HG03575 (cell line): ENCODE data around the gene D2HGDH.
"Not testable (repeated sequence)": the region's sequence is repeated elsewhere in the genome, so short reads cannot be mapped to it uniquely, and the experiment has no call there.

Experiments used
- ATAC-seq: cut with Tn5 transposase; IDR thresholded peaks from one replicate; pipeline ENCODE4 v1.9.1; 2021; ENCODE audit not compliant: unreplicated experiment, insufficient number of reproducible peaks, low FRiP score; ENCODE audit errors: extremely low read depth

The D2HGDH gene

DNA sequence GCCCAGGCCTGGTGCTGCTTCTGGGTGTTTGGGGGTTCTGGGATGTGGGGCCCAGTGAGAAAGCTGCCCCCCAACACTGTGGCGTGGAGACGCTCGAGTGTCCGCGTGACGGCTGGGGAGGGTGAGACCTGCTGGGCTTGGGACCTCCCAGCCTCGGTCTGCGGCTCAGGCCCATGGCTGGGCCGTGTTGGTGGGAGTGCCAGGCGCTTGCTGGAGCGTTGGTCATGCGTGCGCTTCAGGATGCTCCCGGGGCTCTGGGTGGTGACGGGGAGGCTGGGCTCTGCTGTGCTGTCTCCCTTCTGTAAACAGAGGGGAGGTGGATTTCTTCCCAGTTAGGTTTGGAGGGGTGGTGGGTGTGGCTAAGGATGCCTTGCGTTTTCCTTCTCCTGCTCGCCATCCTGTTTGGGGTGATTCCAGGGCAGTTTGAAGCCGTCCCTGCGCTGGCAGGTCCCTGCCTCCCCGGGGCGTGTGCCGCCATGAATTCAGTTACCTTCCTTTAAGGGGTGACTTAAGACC lies 42.8 kb downstream of the D2HGDH start:
- ATAC-seq, result no peak

DNA sequence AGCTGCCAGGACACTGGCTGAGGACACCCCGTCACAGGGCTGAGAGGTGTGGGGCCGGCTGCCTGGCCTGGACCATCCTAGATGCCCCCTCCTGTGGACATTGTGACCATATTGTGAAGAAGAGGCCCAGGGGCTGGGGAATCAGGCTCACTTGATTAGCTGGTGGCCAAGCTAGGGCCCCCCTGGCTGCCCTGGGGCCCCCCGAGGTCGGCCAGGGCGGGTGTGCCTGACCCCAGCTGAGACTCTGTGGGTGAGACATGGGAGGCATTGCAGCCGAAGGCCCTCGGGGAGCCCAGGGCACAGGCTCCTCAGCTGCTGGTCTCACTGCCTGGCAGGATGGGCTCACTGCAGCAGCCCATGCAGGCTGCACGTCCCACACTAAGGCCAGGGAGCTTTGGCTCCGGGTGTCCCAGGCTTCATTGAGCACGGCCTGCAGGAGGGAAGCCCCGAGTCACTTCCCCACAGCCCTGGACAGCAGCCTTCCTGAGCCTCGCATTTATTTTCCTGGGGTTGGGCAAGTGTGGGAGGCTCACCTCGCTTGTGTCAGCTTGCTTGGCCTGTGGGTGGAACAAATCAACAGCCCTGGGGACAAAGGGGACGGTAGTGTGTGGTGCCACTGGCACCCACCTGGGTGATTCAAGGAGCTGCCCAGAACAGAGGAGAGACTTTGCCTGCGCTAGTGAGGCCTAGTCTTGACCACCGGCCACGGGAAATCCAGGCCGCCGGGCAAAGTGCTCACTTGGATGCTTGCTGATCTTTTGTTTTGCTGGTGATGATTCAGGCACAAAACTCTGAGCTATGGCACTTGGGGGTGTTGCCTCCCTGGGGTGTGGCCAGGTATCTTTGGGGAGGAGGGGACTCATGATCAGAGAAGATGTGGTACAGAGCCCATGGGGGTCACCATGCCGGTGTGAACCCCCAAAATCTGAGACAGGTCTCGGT lies 43.5 kb downstream of the D2HGDH start:
- no peak for ATAC-seq

DNA sequence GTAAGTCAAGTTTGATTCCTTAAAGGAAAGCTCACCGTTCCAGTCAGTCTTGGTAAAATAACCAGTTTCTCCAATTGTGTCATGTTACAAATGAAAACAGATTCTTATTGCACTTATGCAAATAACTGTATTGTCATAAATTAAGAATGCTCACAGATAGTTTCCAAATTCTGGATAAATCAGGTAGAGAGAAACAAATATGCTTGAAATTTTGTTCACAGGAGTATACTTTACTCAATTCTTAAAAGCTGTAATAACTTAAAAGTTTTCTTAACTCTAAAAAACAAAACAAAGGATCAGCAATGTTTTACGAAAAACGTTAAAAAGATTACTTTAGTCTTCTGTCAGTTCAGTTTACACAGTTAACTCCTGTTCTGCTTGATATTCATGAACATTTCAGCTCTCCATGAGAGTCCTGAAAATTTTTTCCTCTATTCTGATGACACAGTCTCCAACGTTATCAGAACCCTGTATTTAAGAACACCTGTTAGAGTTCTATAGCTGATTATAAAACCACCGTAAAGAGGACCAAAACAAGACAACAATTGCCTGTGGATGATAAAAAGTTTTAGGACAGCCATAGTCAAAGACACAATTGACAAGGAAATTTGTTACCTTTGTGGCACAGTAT lies 46.6 kb downstream of the D2HGDH start:
- no peak for ATAC-seq

DNA sequence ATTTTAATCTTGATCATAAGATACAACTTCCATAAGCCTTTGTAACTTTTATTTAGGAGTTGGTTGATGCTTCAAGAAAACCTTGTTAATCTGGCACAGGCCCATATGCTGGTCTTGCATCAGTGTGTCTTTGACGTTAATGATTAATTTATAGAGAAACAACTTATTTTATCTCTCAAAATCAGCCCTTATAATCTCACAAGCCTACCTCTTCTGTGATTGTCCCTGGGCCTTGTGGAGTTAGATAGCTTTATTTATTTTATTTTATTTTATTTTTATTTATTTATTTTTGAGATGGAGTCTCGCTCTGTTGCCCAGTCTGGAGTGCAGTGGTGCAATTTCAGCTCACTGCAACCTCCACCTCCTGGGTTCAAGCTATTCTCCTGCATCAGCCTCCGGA lies 47.6 kb downstream of the D2HGDH start:
- not testable (repeated sequence) for ATAC-seq

DNA sequence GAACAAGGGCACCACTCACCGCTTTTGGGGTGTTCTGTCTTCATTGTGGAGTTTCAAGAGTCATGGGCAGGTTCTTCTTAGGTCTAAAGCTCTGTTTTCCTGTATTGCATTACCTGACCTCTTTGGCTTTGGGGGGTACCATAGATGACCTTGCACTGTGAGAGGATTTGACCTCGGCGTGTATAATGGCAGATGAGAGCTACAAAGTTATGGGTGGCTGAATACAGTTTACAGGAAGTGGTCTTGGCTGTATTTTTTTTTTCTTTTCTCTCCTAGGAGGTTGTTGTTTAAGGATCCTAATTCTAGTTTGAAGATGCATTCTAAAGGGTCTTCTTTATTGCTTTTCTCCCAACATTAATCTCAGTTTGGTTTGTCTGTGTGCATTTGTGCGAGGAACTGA lies 53.7 kb downstream of the D2HGDH start:
- no peak for ATAC-seq

DNA sequence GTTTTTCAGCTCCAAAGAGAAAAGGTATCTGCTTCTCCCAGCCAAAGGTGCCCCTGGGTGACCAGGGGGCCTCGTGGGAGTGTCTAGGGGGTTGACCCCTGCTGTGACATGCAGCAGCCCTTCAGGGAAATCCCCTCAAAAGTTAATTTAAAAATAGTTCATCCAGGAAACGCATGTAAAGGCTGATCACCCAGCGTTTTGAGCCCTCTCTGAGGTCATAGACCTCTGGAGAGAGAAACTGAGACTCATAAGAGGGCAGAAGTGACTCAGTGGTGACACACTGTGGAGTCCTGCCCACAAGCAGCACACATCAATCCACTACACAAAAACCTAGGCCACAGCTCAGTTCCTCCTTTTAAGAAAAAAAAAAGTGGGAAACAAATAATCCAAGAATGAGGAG lies 54.1 kb downstream of the D2HGDH start:
- no peak for ATAC-seq

DNA sequence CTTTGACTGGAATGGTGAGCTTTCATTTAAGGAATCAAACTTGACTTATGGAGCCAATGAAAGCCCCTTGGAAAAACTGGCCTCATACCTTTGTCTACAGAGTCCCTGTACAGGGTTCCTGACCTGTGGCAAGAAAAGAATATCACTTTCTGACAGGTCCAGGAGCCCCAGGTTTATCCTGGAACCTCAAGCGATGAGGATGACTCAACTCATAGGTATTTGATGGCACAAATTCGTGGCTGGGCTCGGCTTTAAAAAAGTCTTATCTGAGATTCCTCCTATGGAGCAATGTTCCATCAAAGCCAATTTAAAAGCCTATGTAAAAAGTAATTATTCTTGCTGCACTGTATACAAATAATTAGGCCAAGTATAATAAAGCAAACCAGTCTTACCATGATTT lies 57.0 kb downstream of the D2HGDH start:
- not testable (repeated sequence) for ATAC-seq

DNA sequence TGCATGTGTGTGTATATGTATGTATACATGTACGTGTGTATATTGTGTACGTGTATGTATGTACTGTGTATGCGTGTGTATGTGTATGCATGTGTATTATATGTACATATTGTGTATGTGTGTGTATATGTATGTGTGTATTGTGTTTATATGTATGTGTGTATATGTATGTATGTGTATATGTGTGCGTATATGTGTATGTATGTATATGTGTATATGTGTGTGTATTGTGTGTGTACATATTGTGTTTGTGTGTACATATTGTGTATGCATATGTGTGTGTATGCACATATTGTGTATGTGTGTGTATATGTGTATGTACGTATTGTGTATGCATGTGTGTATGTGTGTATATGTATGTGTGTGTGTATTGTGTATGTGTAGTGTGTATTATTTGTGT lies 59.0 kb downstream of the D2HGDH start:
- no peak for ATAC-seq

DNA sequence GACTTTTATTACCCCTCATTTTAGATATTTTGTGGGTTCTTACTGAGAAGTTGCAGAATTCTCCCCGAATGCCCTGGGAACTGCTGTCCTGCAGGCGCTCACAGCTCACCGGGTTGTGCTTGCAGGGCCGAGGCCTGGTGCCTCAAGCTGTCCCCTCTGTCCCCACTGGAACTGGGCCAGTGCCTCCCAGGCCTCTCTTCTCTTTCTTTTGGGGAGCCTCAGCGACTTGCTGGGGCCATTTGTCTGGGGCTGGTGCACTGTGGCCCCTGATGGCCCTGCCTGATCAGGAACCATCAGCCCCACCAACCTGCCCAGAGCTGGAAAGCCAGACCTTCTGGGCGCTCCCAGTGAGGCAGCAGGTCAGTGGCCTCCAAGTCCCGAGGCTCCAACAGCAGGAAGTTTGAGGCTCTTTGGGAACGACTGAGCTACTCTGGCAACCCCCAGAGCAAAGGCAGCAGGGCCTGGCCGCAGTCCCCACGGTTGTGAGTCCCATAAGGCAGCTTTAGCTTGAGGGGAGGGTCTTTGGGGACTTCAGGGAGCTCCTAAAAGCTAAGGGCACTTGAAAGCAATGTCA lies 59.9 kb downstream of the D2HGDH start:
- ATAC-seq, result no peak

DNA sequence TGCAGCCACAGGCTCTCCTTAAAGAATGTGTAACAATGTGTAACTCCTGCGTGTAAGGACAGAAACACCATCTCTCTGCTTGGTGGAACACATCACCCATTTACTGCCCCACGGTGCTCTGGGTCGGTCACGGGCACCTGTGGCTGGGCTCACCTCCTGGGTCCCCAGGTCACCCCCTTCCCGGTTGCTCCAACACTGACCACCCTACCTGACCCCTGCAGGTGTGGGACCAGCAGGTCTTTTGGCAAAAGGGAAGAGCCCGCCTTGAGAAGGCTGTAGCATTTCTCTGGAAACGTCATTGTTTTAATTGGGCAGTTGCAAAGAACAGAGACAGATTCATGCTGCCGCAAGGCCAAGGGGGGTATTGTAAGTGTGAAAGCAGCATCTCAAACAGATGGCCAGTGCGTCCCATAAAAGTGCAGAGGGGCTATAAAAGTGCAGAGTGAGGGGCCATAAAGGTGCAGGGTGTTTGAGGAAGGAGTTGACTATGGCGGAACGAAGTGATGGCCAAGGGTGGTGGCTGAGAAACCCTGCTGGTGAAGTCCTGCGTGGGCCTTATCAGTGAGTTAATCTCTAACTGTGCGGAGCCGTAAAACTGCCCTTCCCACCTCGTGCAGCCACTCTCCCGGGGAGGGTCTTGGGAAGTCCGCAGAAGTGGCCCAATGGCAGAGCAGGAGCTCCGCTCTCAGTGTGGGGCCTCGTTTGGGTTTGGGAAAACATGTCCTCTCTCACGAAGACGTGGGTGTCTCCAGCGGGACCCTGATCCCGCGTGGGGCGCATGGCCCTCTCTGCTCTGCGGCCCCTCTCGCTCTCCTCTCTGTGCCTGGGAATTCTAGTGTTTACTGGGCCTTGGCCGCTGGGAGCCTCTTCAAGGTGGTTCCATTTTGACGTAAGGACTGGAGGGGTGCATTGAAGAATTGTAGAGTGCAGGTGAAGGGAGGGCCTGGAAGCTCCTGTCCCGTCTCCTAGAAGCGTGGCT lies 60.9 kb downstream of the D2HGDH start:
- ATAC-seq, result no peak

DNA sequence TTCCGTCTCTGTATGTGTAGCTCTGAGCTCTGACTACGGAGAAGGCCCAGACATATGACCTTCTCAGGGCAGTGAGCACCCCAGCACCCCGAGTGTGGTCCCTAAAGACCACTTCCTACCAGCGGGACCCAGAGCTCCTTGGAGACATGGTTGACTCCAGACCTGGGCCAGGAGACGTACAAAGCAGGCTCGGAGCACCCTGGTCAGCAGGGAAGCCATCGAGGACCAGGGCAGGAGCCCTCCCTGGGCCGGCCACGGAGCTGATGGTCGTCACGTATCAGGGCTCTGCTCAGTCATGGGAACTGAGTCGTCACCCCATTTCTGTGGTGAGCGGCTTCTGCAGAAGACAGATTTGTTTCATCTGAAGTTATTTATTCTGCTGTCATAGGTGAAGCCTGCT lies 61.8 kb downstream of the D2HGDH start:
- no peak for ATAC-seq

DNA sequence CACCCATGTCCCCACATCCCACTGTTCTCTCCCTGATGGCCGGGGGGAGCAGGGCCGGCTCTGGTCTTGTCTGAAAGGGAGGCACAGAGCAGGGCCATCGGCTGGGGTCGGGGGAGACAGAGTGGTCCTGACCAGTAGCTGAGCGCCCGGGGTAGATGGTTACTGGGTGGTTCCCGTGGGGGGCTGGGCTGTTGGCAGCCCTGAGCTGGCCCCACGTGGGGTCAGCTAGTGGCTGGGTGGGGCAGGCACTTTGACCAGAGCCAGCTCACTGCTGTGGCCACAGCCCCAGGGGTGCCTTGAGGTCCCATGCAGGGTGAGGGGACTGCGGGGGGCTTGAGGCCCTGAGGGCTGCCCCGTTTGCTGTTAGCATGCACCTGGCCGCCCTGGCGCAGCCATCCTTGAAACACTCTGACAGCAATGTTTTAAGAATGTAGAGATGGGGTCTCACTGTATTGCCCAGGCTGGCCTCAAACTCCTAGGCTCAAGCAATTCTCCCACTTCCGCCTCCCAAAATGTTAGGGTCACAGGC lies 62.2 kb downstream of the D2HGDH start:
- ATAC-seq, result no peak

DNA sequence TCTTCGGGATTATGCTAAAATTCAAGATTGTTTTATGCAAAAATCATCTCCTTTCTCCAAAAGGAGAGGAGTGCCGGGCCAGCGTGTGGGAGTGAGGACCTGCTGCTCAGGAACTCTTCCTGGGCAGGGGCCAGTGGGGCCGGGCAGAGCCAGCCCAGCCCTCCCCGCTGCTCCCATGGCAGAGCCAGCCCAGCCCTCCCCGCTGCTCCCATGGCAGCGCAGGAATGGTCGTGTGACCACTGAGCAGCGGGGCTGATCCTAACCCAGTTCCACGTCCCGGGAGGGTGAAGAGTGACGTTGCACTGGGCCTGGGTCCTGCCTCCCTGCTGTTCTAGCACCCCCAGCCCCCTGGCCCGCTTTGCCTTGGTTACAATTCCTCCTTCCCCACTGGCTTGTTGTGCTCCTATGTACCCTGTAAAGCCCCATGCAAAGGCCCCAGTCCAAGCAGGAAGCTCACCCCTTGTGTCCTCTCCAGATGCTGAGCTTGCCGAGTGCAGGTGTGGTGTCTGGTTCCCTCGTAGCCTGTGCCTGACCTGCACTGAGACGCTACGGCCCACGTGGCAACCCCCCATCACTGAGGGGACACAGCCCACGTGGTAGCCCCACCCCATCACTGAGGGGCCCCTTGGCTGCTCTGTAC lies 63.1 kb downstream of the D2HGDH start:
- no peak for ATAC-seq

DNA sequence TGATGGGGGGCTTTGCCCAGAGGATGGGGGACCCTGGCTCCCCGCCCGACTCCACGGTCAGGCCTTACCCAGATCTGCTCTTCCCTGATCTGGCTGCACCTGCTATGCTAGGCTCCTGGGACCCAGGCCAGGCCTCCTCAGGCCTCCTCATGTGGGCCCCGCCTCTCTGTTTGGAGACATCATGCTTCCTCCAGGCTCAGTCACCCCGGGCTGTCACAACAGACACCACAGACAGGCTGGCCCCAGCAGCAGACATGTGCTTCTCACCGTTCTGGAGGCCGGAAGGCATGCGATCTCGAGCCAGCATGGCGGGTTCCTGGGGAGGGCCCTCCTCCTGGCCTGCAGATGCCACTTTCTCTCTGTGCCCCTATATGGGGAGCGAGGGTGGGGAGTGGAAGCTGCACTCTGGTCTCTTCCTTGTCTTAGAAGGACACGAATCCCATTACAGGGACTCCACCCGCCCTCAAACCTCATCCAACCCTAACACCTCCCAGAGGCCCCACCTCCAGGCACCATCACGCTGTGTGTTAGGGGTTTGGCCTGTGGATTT lies 63.7 kb downstream of the D2HGDH start:
- no peak for ATAC-seq

DNA sequence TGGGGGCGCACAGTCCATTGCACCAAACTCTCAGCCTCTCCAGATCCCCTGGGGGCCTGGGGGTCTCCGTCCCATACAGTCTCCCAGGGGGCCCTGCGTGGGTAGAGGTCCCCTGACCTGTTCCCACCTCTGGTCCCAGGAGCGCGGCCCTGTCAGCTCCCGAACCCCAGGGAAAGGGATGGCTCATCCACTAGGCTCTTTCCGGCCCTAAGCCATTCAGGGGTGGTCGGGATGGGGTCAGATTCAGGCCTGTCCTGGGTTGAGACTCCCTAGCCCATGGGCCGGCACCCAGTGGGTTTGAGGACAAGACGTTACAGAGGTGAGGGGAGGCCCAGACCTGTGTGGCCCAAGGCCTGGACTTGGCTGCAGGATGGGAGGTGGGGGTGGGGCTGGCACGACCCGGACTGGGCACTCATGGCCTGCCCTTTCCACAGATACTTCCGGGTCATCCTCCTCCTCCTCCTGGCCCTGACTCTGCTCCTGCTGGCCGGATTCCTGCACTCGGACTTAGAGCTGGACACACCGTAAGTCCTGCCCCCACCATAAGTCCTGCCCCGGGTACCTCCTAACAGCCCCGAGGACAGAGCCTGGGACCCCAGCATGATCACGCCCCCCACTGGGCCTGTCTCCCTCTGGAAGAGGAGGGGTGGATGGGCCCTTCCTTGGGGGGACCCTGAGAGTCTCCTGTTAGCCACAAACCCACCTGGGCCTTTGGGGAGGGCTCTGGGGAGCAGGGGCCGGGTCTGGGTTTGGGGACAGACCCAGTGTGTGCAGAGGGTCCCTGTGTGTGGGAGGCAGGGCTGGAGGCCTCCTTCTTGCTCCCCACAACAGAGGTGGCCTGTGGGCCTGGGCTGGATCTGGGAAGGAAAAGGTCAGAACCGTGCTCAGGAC lies 64.4 kb downstream of the D2HGDH start:
- no peak for ATAC-seq

DNA sequence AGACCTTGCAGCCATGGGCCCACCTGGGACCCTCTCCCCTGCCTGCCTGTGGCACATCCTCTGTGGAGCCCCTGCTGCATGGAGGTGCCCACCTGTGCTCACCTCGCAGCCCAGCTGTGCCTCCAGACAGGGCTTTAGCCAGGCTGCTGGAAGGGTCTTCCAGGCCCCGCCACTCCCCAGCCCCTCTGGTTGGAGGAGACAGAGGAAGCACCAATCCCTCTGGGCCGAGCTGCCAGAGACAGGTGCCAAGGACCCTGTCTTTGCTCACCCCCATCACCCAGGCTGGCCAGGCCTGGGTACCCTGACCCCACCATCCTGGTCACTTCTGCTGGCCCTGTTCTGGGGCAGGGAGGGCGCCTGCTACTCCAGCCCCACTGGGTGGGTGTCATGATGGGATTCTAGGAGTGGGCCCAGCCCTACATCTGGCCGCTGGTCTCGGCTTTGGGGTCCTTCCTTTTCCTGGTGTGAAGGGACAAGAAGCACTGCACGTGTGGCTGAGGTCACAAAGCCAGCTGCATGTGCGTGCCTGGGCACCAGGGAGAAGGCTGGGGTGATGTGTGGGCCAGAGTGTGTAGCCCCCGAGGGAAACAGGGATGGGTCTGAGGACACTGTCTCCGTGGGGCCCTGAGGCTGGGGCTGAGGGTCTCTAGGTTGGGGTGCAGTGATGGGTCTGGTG lies 65.2 kb downstream of the D2HGDH start:
- no peak for ATAC-seq
